NAMALWA (cell line): ENCODE data around the gene IFT22.
"Not testable (repeated sequence)": the region's sequence is repeated elsewhere in the genome, so short reads cannot be mapped to it uniquely, and the experiment has no call there.

Experiments used
- DNase-seq: peaks from one replicate; pipeline ENCODE4 v3.0.0-alpha.2; 2015; ENCODE audit warnings: low spot score

IFT22 gene

GRCh38 chr7:101308245-101309085, 13.1 kb downstream of the IFT22 start:
- peak; percentile 77 for DNase-seq

GRCh38 chr7:101306307-101306706, 15.3 kb downstream of the IFT22 start:
- DNase-seq = no peak

- no peak for DNase-seq
These were observed 18.4 kb downstream of the IFT22 start for GRCh38 chr7:101303102-101303701.

GRCh38 chr7:101302641-101303101, 18.9 kb downstream of the IFT22 start:
- no peak for DNase-seq

GRCh38 chr7:101300465-101301376, 20.9 kb downstream of the IFT22 start:
- no peak for DNase-seq

GRCh38 chr7:101299511-101300464, 21.8 kb downstream of the IFT22 start:
- DNase-seq = no peak

GRCh38 chr7:101294832-101295121, 26.8 kb downstream of the IFT22 start:
- no peak for DNase-seq

GRCh38 chr7:101294039-101294831, 27.4 kb downstream of the IFT22 start:
- DNase-seq = no peak

GRCh38 chr7:101293069-101294021, 28.3 kb downstream of the IFT22 start:
- not testable (repeated sequence) for DNase-seq

GRCh38 chr7:101292566-101292965, 29.0 kb downstream of the IFT22 start:
- DNase-seq = not testable (repeated sequence)

- DNase-seq = peak; percentile 59
These were observed 31.2 kb downstream of the IFT22 start for GRCh38 chr7:101290186-101291037.

GRCh38 chr7:101289687-101290086, 31.9 kb downstream of the IFT22 start:
- DNase-seq = peak; percentile 48

- no peak for DNase-seq
These were observed 33.2 kb downstream of the IFT22 start for GRCh38 chr7:101288439-101288838.

- DNase-seq = no peak
These were observed 34.6 kb downstream of the IFT22 start for GRCh38 chr7:101287032-101287431.

- DNase-seq = not testable (repeated sequence)
These were observed 35.7 kb downstream of the IFT22 start for GRCh38 chr7:101285880-101286279.

GRCh38 chr7:101285171-101285570, 36.4 kb downstream of the IFT22 start:
- no peak for DNase-seq

- not testable (repeated sequence) for DNase-seq
These were observed 40.7 kb downstream of the IFT22 start for GRCh38 chr7:101280912-101281311.
